ENCODE data around the gene SIN3A. TPM values are rescaled to one million over a fixed set of nuclear protein-coding genes. Genes with fewer than 3 reads are reported as not detected.

SIN3A gene
- total RNA-seq, 4 donors from 2014 or later: 51.4 to 146 (median 84.2) TPM

GRCh38 chr15:75361361-75361988, 90.0 kb downstream of the SIN3A start:
- H3K4me1 ChIP-seq: no peaks in the 10 kb centered on the region
- WGBS, 2 donors: 96 to 97% methylated on average over 8 to 9 of the region's 10 CpGs
- H3K27me3 ChIP-seq: no peaks in the 10 kb centered on the region
- H3K9me3 ChIP-seq: no peaks in the 10 kb centered on the region
- intact Hi-C loops (cut with DNase I): loop anchor here (10.0 kb wide), 1 partner anchor 293 kb away; no protein-coding TSS in a partner anchor
- H3K27ac ChIP-seq: no peak overlapping the region
- H3K36me3 ChIP-seq: peaks cover 22 to 57% of the 10 kb centered on the region in 2 donors
- DNase-seq: no peak
- no peak overlapping the region for H3K4me3 ChIP-seq (replicated peaks in 1 of 3)
- TF ChIP-seq CTCF (IDR thresholded peaks at IDR 0.05): no peak
- TF ChIP-seq POLR2A (IDR thresholded peaks at IDR 0.05): no peak

GRCh38 chr15:75360856-75361255, 90.6 kb downstream of the SIN3A start:
- no peaks in the 10 kb centered on the region for H3K9me3 ChIP-seq
- no peak for DNase-seq
- no peaks in the 10 kb centered on the region for H3K4me1 ChIP-seq
- WGBS, 2 donors: 98 to 100% methylated on average over 1 to 6 of the region's 7 CpGs
- H3K4me3 ChIP-seq (replicated peaks in 1 of 3): no peak overlapping the region
- TF ChIP-seq POLR2A (IDR thresholded peaks at IDR 0.05): no peak
- no peak for TF ChIP-seq CTCF (IDR thresholded peaks at IDR 0.05)
- no peak overlapping the region for H3K27ac ChIP-seq
- peaks cover 21 to 63% of the 10 kb centered on the region in 2 donors for H3K36me3 ChIP-seq
- H3K27me3 ChIP-seq: no peaks in the 10 kb centered on the region
- intact Hi-C loops (cut with DNase I): loop anchor here (10.0 kb wide), 1 partner anchor 294 kb away; no protein-coding TSS in a partner anchor

GRCh38 chr15:75360391-75360790, 91.1 kb downstream of the SIN3A start:
- DNase-seq: no peak
- no peaks in the 10 kb centered on the region for H3K4me1 ChIP-seq
- TF ChIP-seq POLR2A (IDR thresholded peaks at IDR 0.05) (no peak), CTCF (IDR thresholded peaks at IDR 0.05) (no peak)
- no peaks in the 10 kb centered on the region for H3K27me3 ChIP-seq
- peaks cover 20 to 61% of the 10 kb centered on the region in 2 donors for H3K36me3 ChIP-seq
- H3K9me3 ChIP-seq: no peaks in the 10 kb centered on the region
- 86 to 100% methylated on average over 1 of the region's 1 CpG for WGBS, 2 donors
- intact Hi-C loops (cut with DNase I): loop anchor here (10.0 kb wide), 1 partner anchor 294 kb away; no protein-coding TSS in a partner anchor
- H3K27ac ChIP-seq: no peak overlapping the region
- no peak overlapping the region for H3K4me3 ChIP-seq (replicated peaks in 1 of 3)

GRCh38 chr15:75359537-75360250, 91.8 kb downstream of the SIN3A start:
- H3K4me3 ChIP-seq (replicated peaks in 1 of 3): no peak overlapping the region
- TF ChIP-seq CTCF (IDR thresholded peaks at IDR 0.05): no peak
- no peak for TF ChIP-seq POLR2A (IDR thresholded peaks at IDR 0.05)
- 91 to 100% methylated on average over 2 to 11 of the region's 15 CpGs for WGBS, 2 donors

More at GRCh38 chr15:75359537-75360250, 91.8 kb downstream of the SIN3A start:
- H3K4me1 ChIP-seq: no peaks in the 10 kb centered on the region
- DNase-seq: no peak
- H3K27me3 ChIP-seq: no peaks in the 10 kb centered on the region
- no peak overlapping the region for H3K27ac ChIP-seq
- no peaks in the 10 kb centered on the region for H3K9me3 ChIP-seq
- H3K36me3 ChIP-seq: peaks cover 22 to 54% of the 10 kb centered on the region in 2 donors
- intact Hi-C loops (cut with DNase I): loop anchor here (10.0 kb wide), 1 partner anchor 295 kb away; no protein-coding TSS in a partner anchor
